Activated T-cell treated with anti-CD3 and anti-CD28 coated beads, Interleukin-2, amount 50 U/mL, for 1 hour (primary cell): ENCODE data around the gene MYO1B.

Source experiments
- DNase-seq: peaks from one replicate; pipeline ENCODE4 v3.0.0-alpha.2; 2020

The MYO1B gene

GRCh38 chr2:191264647-191265081 is 19.5 kb downstream of the MYO1B start:
- DNase-seq = no peak

GRCh38 chr2:191265311-191266170 is 20.3 kb downstream of the MYO1B start:
- DNase-seq = no peak

GRCh38 chr2:191266201-191266600 is 21.0 kb downstream of the MYO1B start:
- DNase-seq = no peak

GRCh38 chr2:191268596-191268995 is 23.4 kb downstream of the MYO1B start:
- no peak for DNase-seq

- no peak for DNase-seq
These were observed 25.3 kb downstream of the MYO1B start for GRCh38 chr2:191270306-191271161.

GRCh38 chr2:191272064-191272463 is 26.9 kb downstream of the MYO1B start:
- no peak for DNase-seq

- no peak for DNase-seq
These were observed 29.2 kb downstream of the MYO1B start for GRCh38 chr2:191274413-191274815.

- no peak for DNase-seq
These were observed 31.7 kb downstream of the MYO1B start for GRCh38 chr2:191276792-191277465.

- no peak for DNase-seq
These were observed 35.1 kb downstream of the MYO1B start for GRCh38 chr2:191280290-191280689.

- no peak for DNase-seq
These were observed 35.9 kb downstream of the MYO1B start for GRCh38 chr2:191280834-191281756.

- no peak for DNase-seq
These were observed 40.0 kb downstream of the MYO1B start for GRCh38 chr2:191285252-191285651.

GRCh38 chr2:191287820-191288219 is 42.6 kb downstream of the MYO1B start:
- DNase-seq = no peak

GRCh38 chr2:191289049-191289448 is 43.8 kb downstream of the MYO1B start:
- no peak for DNase-seq

GRCh38 chr2:191291471-191291870 is 46.3 kb downstream of the MYO1B start:
- no peak for DNase-seq

GRCh38 chr2:191292869-191293268 is 47.7 kb downstream of the MYO1B start:
- no peak for DNase-seq

- DNase-seq = no peak
These were observed 49.9 kb downstream of the MYO1B start for GRCh38 chr2:191295088-191295487.

- no peak for DNase-seq
These were observed 51.1 kb downstream of the MYO1B start for GRCh38 chr2:191296083-191297006.

GRCh38 chr2:191297033-191297432 is 51.8 kb downstream of the MYO1B start:
- DNase-seq = no peak

GRCh38 chr2:191298306-191298705 is 53.1 kb downstream of the MYO1B start:
- no peak for DNase-seq

GRCh38 chr2:191299010-191299409 is 53.8 kb downstream of the MYO1B start:
- no peak for DNase-seq

GRCh38 chr2:191299866-191300265 is 54.7 kb downstream of the MYO1B start:
- no peak for DNase-seq
